Measurements from ENCODE around the gene INSIG2.
"Not testable (repeated sequence)": the region's sequence is repeated elsewhere in the genome, so short reads cannot be mapped to it uniquely, and the experiment has no call there.

INSIG2 gene

GRCh38 chr2:118065015-118065706 is 23.1 kb upstream of the INSIG2 start:
- TF ChIP-seq JUND (IDR thresholded peaks at IDR 0.05; ENCODE audit: low read depth): no peak
- no peak for DNase-seq (ENCODE audit: low read depth in 1 of 2, low spot score in 1 of 2)
- in situ Hi-C loops (cut with HindIII; ENCODE audit: low pct_unique_long_range_greater_than_20kb, low sequenced_read_pairs): no loop called here

DNA sequence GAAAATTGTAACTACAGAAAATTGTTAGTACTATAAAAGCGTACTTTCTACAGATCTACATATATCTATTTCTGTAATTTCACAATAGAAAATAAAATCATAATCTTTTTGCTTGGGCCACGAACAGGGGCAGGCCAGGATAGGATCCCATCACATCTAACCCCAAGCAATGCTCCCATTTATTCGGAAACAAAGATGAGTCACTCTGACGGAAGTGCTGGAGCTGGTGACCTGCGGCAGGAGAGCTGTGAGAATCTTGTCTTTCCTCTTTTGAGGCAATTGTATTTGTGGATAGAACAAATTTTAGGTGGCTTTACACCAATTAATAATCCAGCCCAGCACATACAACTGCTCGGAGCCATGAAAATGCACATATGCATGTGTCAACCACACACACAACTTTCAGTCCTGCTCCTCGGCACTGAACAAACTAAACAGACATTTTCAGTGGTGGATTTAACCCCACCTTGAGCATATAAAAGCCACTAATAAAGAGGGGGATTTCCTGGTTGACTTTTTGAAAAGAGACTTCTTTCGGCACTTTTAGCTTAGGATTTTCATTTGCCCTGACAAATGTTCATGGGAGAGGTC is 22.3 kb upstream of the INSIG2 start:
- no peak for TF ChIP-seq JUND (IDR thresholded peaks at IDR 0.05; ENCODE audit: low read depth)
- in situ Hi-C loops (cut with HindIII; ENCODE audit: low pct_unique_long_range_greater_than_20kb, low sequenced_read_pairs): no loop called here
- no peak for DNase-seq (ENCODE audit: low read depth in 1 of 2, low spot score in 1 of 2)

GRCh38 chr2:118077636-118078247 is 10.5 kb upstream of the INSIG2 start:
- in situ Hi-C loops (cut with HindIII; ENCODE audit: low pct_unique_long_range_greater_than_20kb, low sequenced_read_pairs): no loop called here
- DNase-seq (ENCODE audit: low read depth in 1 of 2, low spot score in 1 of 2): no peak
- no peak for TF ChIP-seq JUND (IDR thresholded peaks at IDR 0.05; ENCODE audit: low read depth)

- peak in 1 of 2 experiments; percentile 79 for DNase-seq (ENCODE audit: low read depth in 1 of 2, low spot score in 1 of 2)
- in situ Hi-C loops (cut with HindIII; ENCODE audit: low pct_unique_long_range_greater_than_20kb, low sequenced_read_pairs): no loop called here
- peak; percentile 54; the same call in 1 of the 2 replicates for TF ChIP-seq JUND (IDR thresholded peaks at IDR 0.05; ENCODE audit: low read depth)
Observed at GRCh38 chr2:118078734-118079133, 9.5 kb upstream of the INSIG2 start.

- TF ChIP-seq JUND (IDR thresholded peaks at IDR 0.05; ENCODE audit: low read depth): no peak
- in situ Hi-C loops (cut with HindIII; ENCODE audit: low pct_unique_long_range_greater_than_20kb, low sequenced_read_pairs): no loop called here
- DNase-seq (ENCODE audit: low read depth in 1 of 2, low spot score in 1 of 2): no peak
Observed at GRCh38 chr2:118084491-118085089, 3.7 kb upstream of the INSIG2 start.

DNA sequence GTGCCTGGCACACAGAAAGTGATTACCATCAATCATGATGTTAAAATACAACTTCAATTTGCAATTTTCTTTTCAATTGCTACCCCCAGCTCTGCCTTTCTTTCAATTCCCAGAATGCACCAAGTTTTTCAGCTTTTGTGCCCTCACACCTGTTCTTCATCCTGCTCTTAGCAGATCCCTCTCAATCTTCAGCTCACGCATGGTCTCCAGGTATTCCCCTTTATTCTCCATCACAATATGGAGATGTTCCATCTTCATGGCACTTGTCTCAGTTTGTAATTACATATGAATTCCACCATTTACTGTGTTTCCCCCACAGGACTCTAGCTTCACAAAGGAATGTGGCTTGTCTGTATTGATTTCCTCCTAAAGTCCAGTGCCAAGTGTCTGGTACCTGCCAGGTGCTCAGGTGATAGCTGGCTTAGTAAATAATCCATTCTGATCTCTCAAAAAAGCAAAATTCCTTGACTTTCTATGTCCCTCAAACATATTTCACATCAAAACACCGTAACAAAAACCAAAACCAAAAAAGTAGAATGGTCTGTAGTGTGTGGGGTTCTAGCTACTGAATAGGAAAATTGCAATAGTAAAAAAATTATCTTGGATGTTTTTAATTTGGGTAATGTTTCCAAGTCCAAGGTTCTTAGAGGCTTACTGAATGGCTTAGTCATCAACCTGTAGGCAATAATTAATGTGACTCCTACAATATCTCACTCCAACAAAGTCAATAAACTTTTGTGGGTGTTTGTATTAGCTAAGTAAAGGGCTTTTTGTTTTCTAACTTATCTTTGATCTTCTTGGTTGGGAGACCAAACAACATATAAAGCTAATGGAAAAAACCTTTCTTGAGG is 2.9 kb upstream of the INSIG2 start:
- TF ChIP-seq JUND (IDR thresholded peaks at IDR 0.05; ENCODE audit: low read depth): peak; percentile 62; the same call in 1 of the 2 replicates
- in situ Hi-C loops (cut with HindIII; ENCODE audit: low pct_unique_long_range_greater_than_20kb, low sequenced_read_pairs): no loop called here
- no peak for DNase-seq (ENCODE audit: low read depth in 1 of 2, low spot score in 1 of 2)

GRCh38 chr2:118086024-118086633 is 2.1 kb upstream of the INSIG2 start:
- DNase-seq (ENCODE audit: low read depth in 1 of 2, low spot score in 1 of 2): no peak
- no peak for TF ChIP-seq JUND (IDR thresholded peaks at IDR 0.05; ENCODE audit: low read depth)

DNA sequence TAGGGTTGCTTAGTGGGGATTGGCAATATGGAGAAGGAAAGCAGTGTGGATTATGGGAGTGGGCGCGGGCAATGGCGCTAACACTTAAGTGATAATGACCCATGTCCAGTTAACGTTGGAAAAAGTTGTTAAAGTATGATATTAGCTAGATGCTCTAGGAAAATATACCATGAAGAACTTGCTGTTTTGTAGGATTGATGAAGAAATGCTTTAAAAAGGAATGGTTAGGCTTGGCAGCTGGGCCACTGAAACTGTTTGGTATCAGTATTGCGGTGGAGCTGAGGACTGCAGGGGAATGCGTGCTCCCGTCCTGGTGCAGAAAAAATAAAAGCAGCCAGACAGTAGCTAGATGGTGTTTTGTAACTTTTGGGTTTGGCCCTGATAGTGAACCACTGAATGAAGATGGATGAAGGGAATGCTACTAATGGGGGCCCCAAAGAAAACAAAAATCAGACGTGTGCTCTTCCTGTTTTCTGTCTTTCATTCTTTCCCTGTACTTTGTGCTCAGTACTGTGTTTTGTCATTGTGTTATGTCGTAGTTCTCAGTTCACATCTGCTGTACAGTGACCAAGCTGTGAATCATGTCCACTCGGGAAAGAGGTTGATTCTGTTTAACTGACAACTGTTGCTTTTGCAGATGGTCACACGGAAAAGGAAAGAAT is 999 bp downstream of the INSIG2 start:
- in situ Hi-C loops (cut with HindIII; ENCODE audit: low pct_unique_long_range_greater_than_20kb, low sequenced_read_pairs): no loop called here
- DNase-seq (ENCODE audit: low read depth in 1 of 2, low spot score in 1 of 2): no peak
- TF ChIP-seq JUND (IDR thresholded peaks at IDR 0.05; ENCODE audit: low read depth): no peak

More at GRCh38 chr2:118086024-118086633, 2.1 kb upstream of the INSIG2 start:
- in situ Hi-C loops (cut with HindIII; ENCODE audit: low pct_unique_long_range_greater_than_20kb, low sequenced_read_pairs): no loop called here

GRCh38 chr2:118090387-118091139 is 2.3 kb downstream of the INSIG2 start:
- DNase-seq (ENCODE audit: low read depth in 1 of 2, low spot score in 1 of 2): no peak
- TF ChIP-seq JUND (IDR thresholded peaks at IDR 0.05; ENCODE audit: low read depth): no peak
- in situ Hi-C loops (cut with HindIII; ENCODE audit: low pct_unique_long_range_greater_than_20kb, low sequenced_read_pairs): no loop called here

- DNase-seq (ENCODE audit: low read depth in 1 of 2, low spot score in 1 of 2): no peak
- TF ChIP-seq JUND (IDR thresholded peaks at IDR 0.05; ENCODE audit: low read depth): no peak
- in situ Hi-C loops (cut with HindIII; ENCODE audit: low pct_unique_long_range_greater_than_20kb, low sequenced_read_pairs): no loop called here
Observed at GRCh38 chr2:118091140-118091478, 2.8 kb downstream of the INSIG2 start.

GRCh38 chr2:118091631-118092030 is 3.4 kb downstream of the INSIG2 start:
- no peak for DNase-seq (ENCODE audit: low read depth in 1 of 2, low spot score in 1 of 2)
- TF ChIP-seq JUND (IDR thresholded peaks at IDR 0.05; ENCODE audit: low read depth): no peak
- in situ Hi-C loops (cut with HindIII; ENCODE audit: low pct_unique_long_range_greater_than_20kb, low sequenced_read_pairs): no loop called here

DNA sequence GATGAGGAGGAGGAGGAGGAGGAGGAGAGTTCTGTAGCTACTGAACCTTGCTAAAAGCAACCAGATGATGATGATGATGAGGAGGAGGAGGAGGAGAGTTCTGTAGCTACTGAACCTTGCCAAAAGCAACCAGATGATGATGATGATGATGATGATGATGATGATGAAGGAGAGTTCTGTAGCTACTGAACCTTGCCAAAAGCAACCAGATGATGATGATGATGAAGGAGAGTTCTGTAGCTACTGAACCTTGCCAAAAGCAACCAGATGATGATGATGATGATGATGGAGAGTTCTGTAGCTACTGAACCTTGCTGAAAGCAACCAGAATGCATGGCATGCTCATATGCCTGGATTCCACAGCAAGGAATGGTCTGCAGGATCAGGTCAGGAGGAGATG is 5.8 kb downstream of the INSIG2 start:
- in situ Hi-C loops (cut with HindIII; ENCODE audit: low pct_unique_long_range_greater_than_20kb, low sequenced_read_pairs); DNase-seq (ENCODE audit: low read depth in 1 of 2, low spot score in 1 of 2): not testable (repeated sequence)

Data from T47D (cell line).